HG02678 (cell line): ENCODE measurements around the gene APBB2.
A peak's percentile ranks its signal among the peaks of the same experiment; 100 is the strongest.
"Not testable (repeated sequence)": the region's sequence is repeated elsewhere in the genome, so short reads cannot be mapped to it uniquely, and the experiment has no call there.

Experiments used
- ATAC-seq: cut with Tn5 transposase; IDR thresholded peaks from one replicate; pipeline ENCODE4 v1.9.1; 2021; ENCODE audit warnings: mild to moderate bottlenecking, moderate library complexity; ENCODE audit not compliant: unreplicated experiment

APBB2 gene

GRCh38 chr4:41160012-41160789 is 54.1 kb downstream of the APBB2 start:
- no peak for ATAC-seq

GRCh38 chr4:41158756-41159155 is 55.6 kb downstream of the APBB2 start:
- ATAC-seq: no peak

GRCh38 chr4:41158274-41158673 is 56.1 kb downstream of the APBB2 start:
- no peak for ATAC-seq

- no peak for ATAC-seq
Measured at GRCh38 chr4:41157009-41157408, 57.3 kb downstream of the APBB2 start.

GRCh38 chr4:41156574-41156973 is 57.8 kb downstream of the APBB2 start:
- ATAC-seq: no peak

GRCh38 chr4:41155194-41155830 is 59.0 kb downstream of the APBB2 start:
- ATAC-seq: no peak

- no peak for ATAC-seq
Measured at GRCh38 chr4:41154814-41155177, 59.5 kb downstream of the APBB2 start.

GRCh38 chr4:41154010-41154813 is 60.1 kb downstream of the APBB2 start:
- no peak for ATAC-seq

- ATAC-seq: no peak
Measured at GRCh38 chr4:41150401-41150800, 63.9 kb downstream of the APBB2 start.

GRCh38 chr4:41149568-41149967 is 64.8 kb downstream of the APBB2 start:
- not testable (repeated sequence) for ATAC-seq

GRCh38 chr4:41148931-41149330 is 65.4 kb downstream of the APBB2 start:
- no peak for ATAC-seq

- ATAC-seq: no peak
Measured at GRCh38 chr4:41148292-41148691, 66.0 kb downstream of the APBB2 start.

GRCh38 chr4:41147570-41147969 is 66.8 kb downstream of the APBB2 start:
- ATAC-seq: not testable (repeated sequence)

GRCh38 chr4:41146716-41147506 is 67.4 kb downstream of the APBB2 start:
- no peak for ATAC-seq

GRCh38 chr4:41146196-41146595 is 68.1 kb downstream of the APBB2 start:
- ATAC-seq: no peak

- ATAC-seq: peak; percentile 49
Measured at GRCh38 chr4:41145571-41146078, 68.7 kb downstream of the APBB2 start.

- no peak for ATAC-seq
Measured at GRCh38 chr4:41144812-41145211, 69.5 kb downstream of the APBB2 start.

GRCh38 chr4:41144040-41144379 is 70.3 kb downstream of the APBB2 start:
- no peak for ATAC-seq

- ATAC-seq: no peak
Measured at GRCh38 chr4:41143311-41144039, 70.9 kb downstream of the APBB2 start.
